Measurements from ENCODE around the gene HCCS. TPM values are rescaled to one million over a fixed set of nuclear protein-coding genes. Genes with fewer than 3 reads are reported as not detected.

Gene HCCS
- 17.5 and 19.2 TPM in 2 replicates for total RNA-seq

GRCh38 chrX:11111037-11111851 is at the start of gene HCCS:
TSS of gene HCCS (plus strand) at chrX:11111332. CDS start at chrX:11112061, 729 bp downstream.

Other genes starting within 250 kb of the HCCS start
- not detected in 2 replicates for gene AMELX, start 182.1 kb downstream of the HCCS start, total RNA-seq

Measured in bronchial smooth muscle cell (primary cell).